Mucosa of rectum (tissue), 2 donors: ENCODE results near the gene EML1.

ENCODE experiments used
- H3K27ac ChIP-seq, 2 donors: one replicate each; pipeline ENCODE4 v1.7.0; 2013; ENCODE audit warnings: inconsistent platforms in 2 of 2, low read depth in 2 of 2, low read length in 2 of 2
- H3K27me3 ChIP-seq, 2 donors: one replicate each; pipeline ENCODE4 v1.7.0; 2013; ENCODE audit warnings: low read length in 2 of 2; ENCODE audit not compliant: control insufficient read depth in 2 of 2, insufficient read depth in 2 of 2
- H3K36me3 ChIP-seq, 2 donors: one replicate each; pipeline ENCODE4 v1.7.0; 2013; ENCODE audit warnings: low read length in 2 of 2; ENCODE audit not compliant: control insufficient read depth in 2 of 2, insufficient read depth in 2 of 2
- H3K4me1 ChIP-seq, 2 donors: one replicate each; pipeline ENCODE4 v1.7.0; 2013; ENCODE audit warnings: low read length in 2 of 2, mild to moderate bottlenecking in 1 of 2; ENCODE audit not compliant: control insufficient read depth in 2 of 2, insufficient read depth in 2 of 2
- H3K4me3 ChIP-seq, 2 donors: one replicate each; pipeline ENCODE4 v1.7.0; 2013; ENCODE audit warnings: low read length in 2 of 2
- H3K9ac ChIP-seq, 2 donors: one replicate each; pipeline ENCODE4 v1.7.0; 2013; ENCODE audit warnings: low read length in 2 of 2, low read depth in 1 of 2, mild to moderate bottlenecking in 1 of 2
- H3K9me3 ChIP-seq, 2 donors: one replicate each; pipeline ENCODE4 v1.7.0; 2013; ENCODE audit warnings: low read length in 2 of 2; ENCODE audit not compliant: control insufficient read depth in 2 of 2
- donor health status: healthy.
- donor health status: Normal muscosa, but diverticular disease.

EML1 gene

DNA sequence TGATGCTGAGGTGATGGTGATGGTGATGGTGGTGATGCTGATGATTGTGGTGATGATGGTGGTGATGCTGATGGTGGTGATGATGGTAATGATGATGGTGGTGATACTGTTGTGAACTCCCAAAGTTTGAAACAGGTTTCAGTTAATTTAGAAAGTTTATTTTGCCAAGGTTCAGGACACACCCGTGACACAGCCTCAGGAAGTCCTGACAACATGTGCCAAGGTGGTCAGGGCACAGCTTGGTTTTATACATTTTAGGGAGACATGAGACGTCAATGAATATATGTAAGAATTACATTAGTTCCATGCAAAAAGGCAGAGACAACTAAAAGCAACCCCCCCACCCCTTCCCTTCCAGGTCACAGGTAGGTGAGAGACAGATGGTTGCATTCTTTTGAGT lies 159.2 kb downstream of the EML1 start:
- H3K4me1 ChIP-seq, result peaks cover 0 to under 1% of the 10 kb centered on the region in 2 donors
- no peak overlapping the region for H3K4me3 ChIP-seq
- H3K27me3 ChIP-seq, result peaks cover 0 to 2% of the 10 kb centered on the region in 2 donors
- H3K27ac ChIP-seq, result no peak overlapping the region
- no peak overlapping the region for H3K9ac ChIP-seq
- no peaks in the 10 kb centered on the region for H3K9me3 ChIP-seq
- no peaks in the 10 kb centered on the region for H3K36me3 ChIP-seq

DNA sequence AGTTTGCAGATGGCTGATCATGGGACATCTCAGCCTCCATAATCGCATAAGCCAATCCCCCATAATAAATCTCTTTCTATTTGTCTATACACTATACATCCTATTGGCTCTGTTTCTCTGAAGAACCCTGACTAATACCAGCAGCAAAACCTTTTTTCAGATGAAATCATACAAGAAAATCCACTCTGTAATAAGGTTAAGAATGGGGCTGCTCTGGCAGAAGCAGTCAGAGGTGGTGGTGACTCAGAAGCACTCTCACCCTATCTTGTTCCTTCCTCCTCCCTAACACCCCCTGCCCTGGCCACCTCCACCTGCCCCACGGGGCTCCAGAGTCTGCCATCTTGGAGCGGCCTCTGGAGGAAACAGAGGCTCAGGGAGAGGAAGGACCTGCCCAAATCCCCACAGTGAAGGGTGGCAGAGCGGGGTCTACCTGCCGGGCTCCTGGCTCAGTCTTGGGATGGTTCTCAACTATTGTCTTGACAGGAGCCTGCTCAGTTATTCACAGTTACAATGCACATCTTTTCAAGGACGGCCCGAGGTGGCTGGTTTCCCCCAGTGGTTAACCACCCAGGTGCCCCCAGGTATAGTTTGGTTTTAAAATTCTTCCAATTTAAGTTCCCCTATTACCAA lies 162.7 kb downstream of the EML1 start:
- no peak overlapping the region for H3K4me3 ChIP-seq
- peaks cover 4 to 11% of the 10 kb centered on the region in 2 donors for H3K27me3 ChIP-seq
- H3K36me3 ChIP-seq, result no peaks in the 10 kb centered on the region
- no peaks in the 10 kb centered on the region for H3K9me3 ChIP-seq
- no peak overlapping the region for H3K27ac ChIP-seq
- no peak overlapping the region for H3K9ac ChIP-seq
- H3K4me1 ChIP-seq, result no peaks in the 10 kb centered on the region

DNA sequence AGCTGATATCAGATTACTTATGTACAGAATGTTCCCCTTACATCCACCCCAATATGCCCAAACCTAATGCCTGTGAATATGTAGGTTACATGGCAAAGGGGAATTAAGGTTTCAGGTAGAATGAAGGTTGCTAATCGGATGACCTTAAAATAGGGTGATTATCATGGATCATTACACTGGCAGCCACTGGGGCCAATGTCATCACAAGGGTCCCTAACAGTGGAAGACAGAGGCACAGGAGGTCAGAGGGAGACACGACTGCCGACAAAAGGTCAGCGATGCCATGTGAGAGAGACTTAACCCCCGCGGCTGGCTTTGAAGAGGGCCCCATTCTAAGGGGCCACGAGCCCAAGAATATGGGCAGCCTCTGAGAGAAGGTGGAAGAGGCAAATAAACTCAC lies 165.2 kb downstream of the EML1 start:
- Histone ChIP-seq H3K27me3 (peaks cover 4 to 11% of the 10 kb centered on the region in 2 donors), H3K9ac (no peak overlapping the region), H3K27ac (no peak overlapping the region), H3K4me3 (no peak overlapping the region), H3K36me3 (no peaks in the 10 kb centered on the region), H3K9me3 (no peaks in the 10 kb centered on the region), H3K4me1 (no peaks in the 10 kb centered on the region)

DNA sequence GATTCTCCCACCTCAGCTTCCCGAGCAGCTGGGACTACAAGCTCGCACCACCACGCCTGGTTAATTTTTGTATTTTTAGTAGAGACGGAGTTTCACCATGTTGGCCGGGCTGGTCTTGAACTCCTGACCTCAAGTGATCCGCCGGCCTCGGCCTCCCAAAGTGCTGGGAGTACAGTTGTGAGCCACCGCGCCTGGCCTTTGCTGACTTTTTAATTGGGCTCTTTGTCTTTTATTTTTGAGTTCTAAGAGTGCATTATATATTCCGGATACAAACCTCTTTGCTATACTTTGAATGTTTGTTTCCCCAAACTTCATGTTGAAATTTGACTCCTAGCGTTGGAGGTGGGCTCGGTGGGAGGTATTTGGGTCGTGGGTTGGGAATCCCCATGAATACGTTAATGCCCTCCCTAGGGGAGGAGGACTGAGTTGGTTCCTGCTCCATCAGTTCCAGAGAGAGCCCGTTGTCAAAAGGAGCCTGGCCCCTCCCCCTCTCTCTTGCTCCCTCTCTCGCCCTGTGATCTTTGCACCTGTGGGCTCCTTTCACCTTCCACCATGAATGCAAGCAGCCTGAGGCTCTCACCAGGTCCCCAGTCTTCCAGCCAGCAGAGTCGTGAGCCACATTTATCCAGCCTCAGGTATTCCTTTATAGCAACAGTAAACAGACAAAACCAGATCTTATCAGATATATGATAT lies 168.8 kb downstream of the EML1 start:
- no peaks in the 10 kb centered on the region for H3K4me1 ChIP-seq
- H3K9me3 ChIP-seq, result no peaks in the 10 kb centered on the region
- H3K27me3 ChIP-seq, result peaks cover 4 to 14% of the 10 kb centered on the region in 2 donors
- no peak overlapping the region for H3K4me3 ChIP-seq
- H3K27ac ChIP-seq, result no peak overlapping the region
- no peak overlapping the region for H3K9ac ChIP-seq
- no peaks in the 10 kb centered on the region for H3K36me3 ChIP-seq

DNA sequence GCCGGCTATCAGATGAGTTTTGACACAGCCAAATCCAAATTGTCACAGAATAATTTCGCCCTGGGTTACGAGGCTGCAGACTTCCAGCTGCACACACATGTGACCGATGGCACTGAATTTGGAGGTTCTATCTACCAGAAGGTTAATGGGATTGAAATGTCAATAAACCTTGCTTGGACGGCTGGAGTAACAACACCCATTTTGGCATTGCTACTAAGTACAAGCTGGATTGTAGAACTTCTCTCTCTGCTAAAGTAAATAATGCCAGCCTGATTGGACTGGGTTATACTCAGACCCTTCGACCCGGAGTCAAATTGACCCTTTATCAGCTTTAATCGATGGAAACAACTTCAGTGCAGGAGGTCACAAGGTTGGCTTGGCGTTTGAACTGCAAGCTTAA lies 171.8 kb downstream of the EML1 start:
- Histone ChIP-seq H3K9ac (no peak overlapping the region), H3K4me3 (no peak overlapping the region), H3K4me1 (no peaks in the 10 kb centered on the region), H3K27ac (no peak overlapping the region), H3K9me3 (no peaks in the 10 kb centered on the region), H3K36me3 (no peaks in the 10 kb centered on the region), H3K27me3 (peaks cover 13 to 26% of the 10 kb centered on the region in 2 donors)

DNA sequence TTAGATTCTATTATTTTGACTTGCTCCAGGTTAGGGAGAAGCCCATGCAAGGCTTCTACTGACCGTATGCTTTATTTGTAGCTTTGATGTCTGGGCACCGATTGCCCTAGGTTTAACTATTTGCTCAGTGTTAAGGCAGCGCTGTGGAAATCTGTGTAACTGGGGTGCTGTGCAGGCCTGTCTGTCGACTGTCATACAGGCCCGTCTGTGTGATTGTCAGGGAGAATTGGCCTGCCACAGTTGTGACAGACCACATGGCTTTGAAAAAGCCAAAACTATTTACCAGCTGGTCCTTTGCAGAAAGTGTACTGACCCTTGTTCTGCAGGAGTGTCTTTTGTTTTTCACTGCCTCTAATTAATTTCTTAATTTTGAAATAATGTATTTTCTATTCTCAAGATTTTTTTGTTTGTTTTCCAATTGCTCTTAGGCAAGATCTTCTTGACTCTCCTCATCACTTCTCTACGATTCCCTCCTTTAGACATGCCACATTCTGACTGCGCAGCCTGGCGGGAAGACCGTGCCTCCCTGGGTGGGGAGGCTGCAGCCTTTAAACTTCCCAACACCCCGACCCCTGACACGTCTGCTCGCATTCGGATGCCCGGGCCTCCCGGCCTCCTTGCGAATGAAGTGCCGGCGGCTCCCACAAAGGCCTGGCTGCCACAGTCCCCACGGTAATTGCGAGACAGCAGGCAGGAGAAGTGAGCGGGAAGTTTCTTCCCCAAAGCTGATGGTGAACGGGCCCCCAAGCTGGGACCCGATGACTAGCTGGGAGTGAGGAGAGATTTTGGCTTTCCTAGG lies 173.0 kb downstream of the EML1 start:
- H3K27me3 ChIP-seq, result peaks cover 9 to 27% of the 10 kb centered on the region in 2 donors
- no peak overlapping the region for H3K9ac ChIP-seq
- no peaks in the 10 kb centered on the region for H3K9me3 ChIP-seq
- H3K27ac ChIP-seq, result no peak overlapping the region
- H3K4me1 ChIP-seq, result no peaks in the 10 kb centered on the region
- no peak overlapping the region for H3K4me3 ChIP-seq
- H3K36me3 ChIP-seq, result no peaks in the 10 kb centered on the region

DNA sequence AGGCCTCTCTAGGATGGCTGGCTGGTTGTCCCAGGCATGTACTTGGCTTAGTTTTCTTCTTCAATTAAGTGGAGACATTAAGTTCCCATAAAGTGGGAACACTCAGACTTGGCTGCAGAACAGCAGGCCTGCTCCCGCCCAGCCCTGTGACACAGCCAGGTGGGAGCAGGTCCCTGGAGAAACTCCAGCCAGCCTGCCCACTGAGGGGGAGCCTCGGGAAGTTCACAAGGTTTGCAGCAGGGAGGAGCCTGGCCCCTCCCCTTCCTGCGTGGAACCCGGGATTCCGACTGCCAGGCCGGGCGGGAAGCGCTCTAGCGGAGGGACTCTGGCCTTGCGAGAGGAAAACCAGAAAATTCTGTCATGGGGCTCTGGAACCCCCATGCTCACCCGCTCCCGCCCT lies 173.7 kb downstream of the EML1 start:
- Histone ChIP-seq H3K9me3 (no peaks in the 10 kb centered on the region), H3K27ac (no peak overlapping the region), H3K4me1 (no peaks in the 10 kb centered on the region), H3K36me3 (no peaks in the 10 kb centered on the region), H3K9ac (no peak overlapping the region), H3K4me3 (no peak overlapping the region), H3K27me3 (peaks cover 9 to 27% of the 10 kb centered on the region in 2 donors)

DNA sequence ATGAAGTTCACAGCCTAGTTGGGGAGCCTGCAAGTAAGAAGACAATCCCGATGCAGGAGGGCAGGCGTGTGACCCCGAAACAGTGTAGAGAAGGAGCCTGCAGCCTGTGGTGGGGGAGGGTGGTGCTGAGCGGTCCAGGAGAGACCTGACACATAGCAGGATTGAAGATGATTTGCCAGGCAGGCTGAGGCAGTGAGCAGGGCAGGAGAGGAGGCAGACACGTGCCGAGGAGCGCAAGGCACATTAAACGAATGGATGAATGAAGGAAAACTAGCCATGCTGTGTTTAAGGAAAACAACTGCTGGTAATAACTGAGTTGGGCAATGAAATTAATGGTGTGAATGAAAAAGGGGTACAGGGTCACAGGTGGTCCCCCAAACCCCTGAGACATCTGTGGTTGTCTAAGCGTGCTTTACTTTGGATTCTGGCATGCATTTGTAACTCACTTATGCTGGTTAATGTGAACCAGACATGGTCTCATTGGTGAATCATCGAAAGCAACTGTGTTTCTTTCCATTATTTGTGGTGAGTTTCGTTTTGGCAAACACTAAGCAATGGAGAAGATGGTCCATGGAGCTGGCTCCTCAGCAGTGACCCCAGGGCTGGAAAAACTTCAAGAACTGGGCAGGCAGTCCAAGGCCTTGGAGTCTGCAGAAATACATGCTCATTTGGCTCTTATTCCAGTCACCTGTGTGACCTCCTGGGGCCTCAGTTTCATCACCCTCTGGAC lies 175.1 kb downstream of the EML1 start:
- no peak overlapping the region for H3K4me3 ChIP-seq
- peaks cover 14 to 38% of the 10 kb centered on the region in 2 donors for H3K27me3 ChIP-seq
- no peaks in the 10 kb centered on the region for H3K36me3 ChIP-seq
- no peaks in the 10 kb centered on the region for H3K9me3 ChIP-seq
- no peaks in the 10 kb centered on the region for H3K4me1 ChIP-seq
- H3K27ac ChIP-seq, result no peak overlapping the region
- no peak overlapping the region for H3K9ac ChIP-seq

DNA sequence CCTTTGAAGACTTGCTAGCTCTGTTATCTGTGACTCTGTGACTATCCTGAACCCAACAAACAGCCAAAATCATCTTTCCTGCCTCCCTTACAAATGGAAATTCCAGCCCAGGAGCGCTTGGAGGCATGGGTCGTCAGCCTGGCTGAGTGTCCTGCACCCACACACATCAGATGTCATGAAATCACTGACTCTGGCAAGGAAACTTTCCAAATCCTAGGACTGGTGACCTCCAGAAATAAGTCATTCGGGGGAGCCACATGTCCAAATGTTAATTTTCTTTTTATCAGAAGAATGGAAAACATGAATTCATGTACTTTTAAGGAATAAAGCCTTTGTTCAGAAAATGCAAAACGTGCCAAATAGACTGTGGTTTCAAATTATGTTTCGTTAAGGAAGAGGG lies 175.7 kb downstream of the EML1 start:
- Histone ChIP-seq H3K27ac (no peak overlapping the region), H3K4me1 (no peaks in the 10 kb centered on the region), H3K4me3 (no peak overlapping the region)

More for the DNA sequence above, 175.7 kb downstream of the EML1 start:
- no peaks in the 10 kb centered on the region for H3K36me3 ChIP-seq
- no peaks in the 10 kb centered on the region for H3K9me3 ChIP-seq
- no peak overlapping the region for H3K9ac ChIP-seq
- peaks cover 14 to 39% of the 10 kb centered on the region in 2 donors for H3K27me3 ChIP-seq
